Measurements from ENCODE around the gene CREG1. TPM values are rescaled to one million over a fixed set of nuclear protein-coding genes. Genes with fewer than 3 reads are reported as not detected.
"Not testable (repeated sequence)": the region's sequence is repeated elsewhere in the genome, so short reads cannot be mapped to it uniquely, and the experiment has no call there.

The CREG1 gene
- total and polyA plus RNA-seq, 7 donors, result 19.2 to 118 (median 35.5) TPM

DNA sequence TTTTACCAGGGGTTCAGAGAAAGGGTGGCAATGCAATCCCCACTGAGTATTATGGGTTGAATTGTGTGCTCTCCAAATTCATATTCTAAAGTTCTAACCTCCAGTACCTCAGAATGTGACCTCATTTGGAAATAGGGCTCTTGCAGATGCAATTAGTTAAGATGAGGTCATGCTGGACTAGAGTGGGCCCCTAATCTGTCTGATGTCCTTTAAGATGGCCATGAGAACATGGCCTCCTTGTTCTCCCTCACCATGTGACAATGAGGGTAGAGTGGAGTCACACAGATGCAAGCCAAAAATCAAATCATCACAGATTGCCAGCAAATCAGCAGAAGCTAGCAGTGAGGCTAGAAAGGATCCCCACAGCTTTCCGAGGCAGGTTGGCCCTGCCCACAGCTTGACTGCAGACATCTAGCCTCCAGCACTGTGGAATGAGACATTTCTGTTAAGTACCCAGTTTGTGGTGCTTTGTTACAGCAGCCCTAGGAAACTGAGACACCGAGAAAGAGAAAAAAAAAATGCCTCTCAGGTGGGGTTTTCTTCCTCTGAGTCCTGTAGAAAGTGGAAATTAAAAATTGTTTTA, 25.5 kb upstream of the CREG1 start:
- Histone ChIP-seq H3K4me1 (no peaks in the 10 kb centered on the region), H3K9me3 (no peaks in the 10 kb centered on the region), H3K36me3 (ENCODE audit: insufficient read depth in 1 of 2, low read depth in 1 of 2) (no peaks in the 10 kb centered on the region), H3K27ac (no peak overlapping the region), H3K4me3 (no peak overlapping the region), H3K27me3 (ENCODE audit: insufficient read depth in 3 of 3, low read length in 2 of 3) (no peaks in the 10 kb centered on the region)
- intact Hi-C loops (cut with DNase I), result no loop called here
- DNase-seq (no peak), ATAC-seq (no peak)
- WGBS, 3 donors, result 59 to 68% (median 65%) methylated on average over 2 of the region's 2 CpGs
- TF ChIP-seq, protein P1, sequence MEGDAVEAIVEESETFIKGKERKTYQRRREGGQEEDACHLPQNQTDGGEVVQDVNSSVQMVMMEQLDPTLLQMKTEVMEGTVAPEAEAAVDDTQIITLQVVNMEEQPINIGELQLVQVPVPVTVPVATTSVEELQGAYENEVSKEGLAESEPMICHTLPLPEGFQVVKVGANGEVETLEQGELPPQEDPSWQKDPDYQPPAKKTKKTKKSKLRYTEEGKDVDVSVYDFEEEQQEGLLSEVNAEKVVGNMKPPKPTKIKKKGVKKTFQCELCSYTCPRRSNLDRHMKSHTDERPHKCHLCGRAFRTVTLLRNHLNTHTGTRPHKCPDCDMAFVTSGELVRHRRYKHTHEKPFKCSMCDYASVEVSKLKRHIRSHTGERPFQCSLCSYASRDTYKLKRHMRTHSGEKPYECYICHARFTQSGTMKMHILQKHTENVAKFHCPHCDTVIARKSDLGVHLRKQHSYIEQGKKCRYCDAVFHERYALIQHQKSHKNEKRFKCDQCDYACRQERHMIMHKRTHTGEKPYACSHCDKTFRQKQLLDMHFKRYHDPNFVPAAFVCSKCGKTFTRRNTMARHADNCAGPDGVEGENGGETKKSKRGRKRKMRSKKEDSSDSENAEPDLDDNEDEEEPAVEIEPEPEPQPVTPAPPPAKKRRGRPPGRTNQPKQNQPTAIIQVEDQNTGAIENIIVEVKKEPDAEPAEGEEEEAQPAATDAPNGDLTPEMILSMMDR (IDR thresholded peaks at IDR 0.05), result no peak

DNA sequence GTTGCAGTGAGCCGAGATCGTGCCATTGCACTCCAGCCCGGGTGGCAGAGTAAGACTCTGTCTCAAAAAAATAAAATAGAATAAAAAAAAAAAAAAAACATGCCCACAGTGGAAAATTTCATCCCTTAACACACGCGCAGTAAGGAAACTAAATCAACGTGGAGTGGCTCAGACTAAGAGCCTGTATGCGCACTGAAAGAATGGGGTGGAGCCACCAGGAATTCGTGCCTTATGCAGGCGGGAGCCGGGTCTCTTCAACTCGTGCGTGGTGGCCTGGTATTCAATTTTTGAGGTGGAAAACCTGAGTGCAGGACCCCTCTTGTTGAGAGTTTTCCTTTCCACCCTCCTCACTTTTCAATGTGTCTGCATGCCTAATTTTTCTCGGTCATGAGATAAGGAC, 22.1 kb upstream of the CREG1 start:
- 67 to 71% (median 68%) methylated on average over 13 of the region's 13 CpGs for WGBS, 3 donors
- intact Hi-C loops (cut with DNase I), result no loop called here
- H3K36me3 ChIP-seq (ENCODE audit: insufficient read depth in 1 of 2, low read depth in 1 of 2), result no peaks in the 10 kb centered on the region

DNA sequence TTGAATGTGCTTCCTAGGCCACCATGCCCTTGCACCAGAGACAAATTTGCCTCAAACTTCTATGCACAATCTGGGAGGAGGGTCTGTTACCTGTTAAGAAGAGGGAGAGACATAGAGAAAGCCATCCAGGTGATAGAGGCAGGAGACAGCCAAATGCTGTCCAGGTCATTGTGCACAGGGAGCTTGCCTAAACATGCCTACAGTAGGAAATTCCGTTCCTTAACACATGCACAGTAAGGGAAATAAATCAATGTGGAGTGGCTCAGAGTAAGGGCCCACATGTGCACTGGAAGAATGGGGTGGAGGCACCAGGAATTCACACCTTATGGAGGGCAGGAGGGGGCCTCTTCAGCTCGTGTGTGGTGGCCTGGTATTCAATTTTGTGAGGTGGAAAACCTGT, 19.5 kb upstream of the CREG1 start:
- Histone ChIP-seq H3K36me3 (ENCODE audit: insufficient read depth in 1 of 2, low read depth in 1 of 2) (no peaks in the 10 kb centered on the region), H3K4me3 (no peak overlapping the region), H3K4me1 (no peaks in the 10 kb centered on the region), H3K9me3 (no peaks in the 10 kb centered on the region), H3K27me3 (ENCODE audit: insufficient read depth in 3 of 3, low read length in 2 of 3) (peaks cover 0 to 2% (median 0%) of the 10 kb centered on the region in 3 donors), H3K27ac (no peak overlapping the region)
- DNase-seq (no peak), ATAC-seq (no peak)
- TF ChIP-seq, protein P1 (IDR thresholded peaks at IDR 0.05), result no peak
- WGBS, 3 donors, result 54 to 61% (median 57%) methylated on average over 2 of the region's 2 CpGs
- intact Hi-C loops (cut with DNase I), result no loop called here

More for the DNA sequence above, 22.1 kb upstream of the CREG1 start:
- TF ChIP-seq, protein P1 (IDR thresholded peaks at IDR 0.05), result no peak
- ATAC-seq, result no peak
- DNase-seq, result no peak
- peaks cover 0 to 2% (median 0%) of the 10 kb centered on the region in 3 donors for H3K27me3 ChIP-seq (ENCODE audit: insufficient read depth in 3 of 3, low read length in 2 of 3)
- no peak overlapping the region for H3K27ac ChIP-seq
- H3K9me3 ChIP-seq, result no peaks in the 10 kb centered on the region
- no peak overlapping the region for H3K4me3 ChIP-seq
- no peaks in the 10 kb centered on the region for H3K4me1 ChIP-seq

DNA sequence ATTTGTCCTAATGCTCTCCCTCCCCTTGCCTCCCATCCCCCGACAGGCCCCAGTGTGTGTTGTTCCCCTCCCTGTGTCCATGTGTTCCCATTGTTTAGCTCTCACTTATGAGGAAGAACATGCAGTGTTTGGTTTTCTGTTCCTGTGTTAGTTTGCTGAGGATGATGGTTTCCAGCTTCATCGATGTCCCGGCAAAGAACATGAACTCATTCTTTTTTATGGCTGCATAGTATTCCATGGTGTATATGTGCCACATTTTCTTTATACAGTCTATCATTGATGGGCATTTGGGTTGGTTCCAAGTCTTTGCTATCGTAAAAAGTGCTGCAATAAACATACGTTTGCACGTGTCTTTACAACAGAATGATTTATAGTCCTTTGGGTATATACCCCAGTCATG, 17.1 kb upstream of the CREG1 start:
- 85 to 94% (median 86%) methylated on average over 6 of the region's 6 CpGs for WGBS, 3 donors
- intact Hi-C loops (cut with DNase I); ATAC-seq; H3K36me3 ChIP-seq (ENCODE audit: insufficient read depth in 1 of 2, low read depth in 1 of 2); H3K4me3 ChIP-seq; H3K27me3 ChIP-seq (ENCODE audit: insufficient read depth in 3 of 3, low read length in 2 of 3); H3K9me3 ChIP-seq; H3K4me1 ChIP-seq; DNase-seq; H3K27ac ChIP-seq: not testable (repeated sequence)

DNA sequence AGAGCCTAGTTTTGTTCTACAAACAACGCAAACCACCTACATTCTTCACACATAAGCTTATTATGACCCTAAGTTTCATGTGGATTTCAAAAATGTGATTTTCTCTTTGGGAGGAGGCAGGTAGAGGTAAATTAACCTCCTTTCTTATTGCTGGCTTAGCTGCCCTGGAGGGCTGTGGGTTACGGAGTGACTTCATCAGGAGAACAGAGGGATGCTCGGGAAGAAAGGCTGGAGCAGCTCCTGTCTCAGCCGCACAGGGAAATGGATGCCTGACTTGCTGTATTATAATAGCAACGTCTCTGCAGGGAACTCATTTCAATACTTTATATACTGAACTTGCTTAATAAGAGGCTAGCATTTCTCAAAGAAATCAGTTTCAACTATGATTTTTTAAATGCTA, 14.1 kb upstream of the CREG1 start:
- Histone ChIP-seq H3K27me3 (ENCODE audit: insufficient read depth in 3 of 3, low read length in 2 of 3) (peaks cover 0 to 2% (median 0%) of the 10 kb centered on the region in 3 donors), H3K4me3 (no peak overlapping the region), H3K4me1 (no peaks in the 10 kb centered on the region), H3K27ac (no peak overlapping the region), H3K9me3 (no peaks in the 10 kb centered on the region), H3K36me3 (ENCODE audit: insufficient read depth in 1 of 2, low read depth in 1 of 2) (no peaks in the 10 kb centered on the region)
- 71 to 74% (median 74%) methylated on average over 5 of the region's 5 CpGs for WGBS, 3 donors
- ATAC-seq (no peak), DNase-seq (no peak)
- intact Hi-C loops (cut with DNase I), result no loop called here
- TF ChIP-seq, protein P1 (IDR thresholded peaks at IDR 0.05), result no peak
